ENCODE results near the gene SH2D5.

DNA sequence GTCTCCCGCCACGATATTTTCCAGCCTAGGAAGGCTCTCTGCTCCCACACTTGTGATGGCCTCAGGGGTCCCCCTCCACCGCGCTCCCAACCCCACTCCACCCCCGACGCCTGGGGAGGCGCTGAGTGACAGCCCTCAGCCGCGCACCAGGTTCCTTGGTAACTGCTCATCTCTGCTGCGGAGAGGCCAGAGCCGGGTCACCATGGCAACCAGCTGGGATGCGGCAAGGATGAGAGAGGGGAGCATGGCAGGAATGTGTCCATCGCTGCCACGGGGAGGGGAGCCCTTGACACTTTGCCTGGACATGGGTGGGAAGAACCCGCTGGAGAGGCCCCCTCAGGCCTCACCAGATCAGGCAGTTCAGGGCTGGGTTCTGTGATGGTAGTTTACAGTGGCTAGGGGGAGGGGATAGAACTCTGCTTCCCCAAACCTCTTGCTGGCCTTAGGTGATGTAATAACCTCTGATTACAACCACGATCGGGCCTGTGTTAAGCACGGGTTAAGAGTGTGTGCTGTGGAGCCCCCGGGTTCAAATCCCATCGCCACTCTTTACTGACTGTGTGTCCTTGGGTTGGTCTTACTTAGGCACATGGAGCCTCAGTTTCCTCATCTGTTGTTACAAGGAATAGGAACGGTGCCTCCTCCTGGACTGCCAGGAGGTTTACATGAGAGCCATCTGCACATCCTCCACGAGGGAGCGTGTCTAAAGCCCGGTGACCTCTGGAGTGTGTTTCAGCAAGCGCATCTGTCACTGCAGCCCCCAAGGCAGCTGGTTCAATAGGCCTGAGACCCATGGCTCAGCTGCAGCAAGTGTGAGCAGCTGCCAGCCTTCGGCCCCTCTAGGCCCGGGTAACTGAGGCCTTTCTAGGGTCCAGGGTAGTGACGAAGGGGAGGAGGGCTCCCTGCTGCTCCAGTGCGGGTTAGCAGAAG, 21.0 kb downstream of the SH2D5 start:
- TF ChIP-seq, protein P1, sequence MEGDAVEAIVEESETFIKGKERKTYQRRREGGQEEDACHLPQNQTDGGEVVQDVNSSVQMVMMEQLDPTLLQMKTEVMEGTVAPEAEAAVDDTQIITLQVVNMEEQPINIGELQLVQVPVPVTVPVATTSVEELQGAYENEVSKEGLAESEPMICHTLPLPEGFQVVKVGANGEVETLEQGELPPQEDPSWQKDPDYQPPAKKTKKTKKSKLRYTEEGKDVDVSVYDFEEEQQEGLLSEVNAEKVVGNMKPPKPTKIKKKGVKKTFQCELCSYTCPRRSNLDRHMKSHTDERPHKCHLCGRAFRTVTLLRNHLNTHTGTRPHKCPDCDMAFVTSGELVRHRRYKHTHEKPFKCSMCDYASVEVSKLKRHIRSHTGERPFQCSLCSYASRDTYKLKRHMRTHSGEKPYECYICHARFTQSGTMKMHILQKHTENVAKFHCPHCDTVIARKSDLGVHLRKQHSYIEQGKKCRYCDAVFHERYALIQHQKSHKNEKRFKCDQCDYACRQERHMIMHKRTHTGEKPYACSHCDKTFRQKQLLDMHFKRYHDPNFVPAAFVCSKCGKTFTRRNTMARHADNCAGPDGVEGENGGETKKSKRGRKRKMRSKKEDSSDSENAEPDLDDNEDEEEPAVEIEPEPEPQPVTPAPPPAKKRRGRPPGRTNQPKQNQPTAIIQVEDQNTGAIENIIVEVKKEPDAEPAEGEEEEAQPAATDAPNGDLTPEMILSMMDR (IDR thresholded peaks at IDR 0.05), result no peak
- no peak for TF ChIP-seq POLR2A (IDR thresholded peaks at IDR 0.05)

Measured in uterus (tissue), 2 donors.